ENCODE data around the gene DSG2.
"Not testable (repeated sequence)": the region's sequence is repeated elsewhere in the genome, so short reads cannot be mapped to it uniquely, and the experiment has no call there.

Gene DSG2

DNA sequence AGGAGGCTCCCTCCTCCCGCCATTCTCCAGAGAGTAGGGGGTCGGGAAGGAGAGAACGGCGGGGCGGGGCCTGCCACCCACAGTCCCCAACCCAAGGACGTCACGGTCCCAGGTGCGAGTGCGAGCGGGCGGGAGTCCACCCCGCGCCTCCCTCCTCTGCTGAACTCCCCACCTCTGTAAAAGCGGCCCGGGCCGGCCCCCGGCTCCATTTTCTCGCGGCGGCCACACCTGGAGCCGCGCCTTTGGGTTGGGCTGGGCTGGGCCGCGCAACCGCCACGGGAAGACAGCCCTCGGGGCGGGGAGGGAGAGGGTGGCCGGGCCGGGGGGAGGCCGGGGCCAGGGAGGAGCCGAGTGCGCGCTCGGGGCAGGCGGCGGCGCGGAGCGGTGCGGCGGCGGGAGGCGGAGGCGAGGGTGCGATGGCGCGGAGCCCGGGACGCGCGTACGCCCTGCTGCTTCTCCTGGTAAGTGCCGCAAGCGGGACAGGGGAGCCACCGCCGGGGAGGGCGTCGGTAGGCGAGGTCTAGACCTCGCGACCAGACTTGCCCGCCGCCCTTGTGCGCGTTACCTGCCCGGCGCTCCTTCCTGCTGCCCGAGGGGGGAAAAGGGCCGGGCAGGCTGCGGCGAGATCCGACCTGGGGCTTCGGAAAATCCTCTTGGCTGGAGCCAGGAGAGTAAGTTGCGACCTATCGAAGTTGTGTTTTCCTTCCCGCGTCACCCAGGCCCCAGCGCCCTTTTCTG lies at the start of gene DSG2:
Gene DSG2 (plus strand): TSS at position 342 of the 738 bp plus-strand sequence. CDS start 75 bp downstream, at position 417.
- DNase-seq = peak in 35 of 42 donors; percentile 7 to 70 (median 41)
- intact Hi-C loops (cut with DNase I) = no loop called here

DNA sequence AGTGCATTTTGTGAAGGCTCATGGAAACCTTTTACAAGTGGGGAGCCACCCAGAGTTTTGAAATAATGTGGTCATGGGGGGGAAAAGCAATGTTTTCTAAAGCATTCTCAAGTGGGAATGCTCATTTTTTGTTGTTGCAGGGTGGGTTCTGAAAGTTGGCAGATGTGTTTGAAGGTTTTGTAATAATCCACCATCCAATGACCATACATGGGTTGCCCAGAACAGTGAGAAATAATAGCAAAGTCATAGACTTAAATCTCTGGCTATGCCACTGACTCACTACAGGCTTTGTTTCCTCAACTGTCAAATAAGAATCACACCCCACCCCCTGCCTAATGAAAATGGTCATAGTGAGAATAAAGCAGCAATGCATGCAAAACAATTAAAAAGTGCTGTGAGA lies 47.6 kb upstream of the DSG2 start:
- intact Hi-C loops (cut with DNase I) = no loop called here
- DNase-seq = no peak

DNA sequence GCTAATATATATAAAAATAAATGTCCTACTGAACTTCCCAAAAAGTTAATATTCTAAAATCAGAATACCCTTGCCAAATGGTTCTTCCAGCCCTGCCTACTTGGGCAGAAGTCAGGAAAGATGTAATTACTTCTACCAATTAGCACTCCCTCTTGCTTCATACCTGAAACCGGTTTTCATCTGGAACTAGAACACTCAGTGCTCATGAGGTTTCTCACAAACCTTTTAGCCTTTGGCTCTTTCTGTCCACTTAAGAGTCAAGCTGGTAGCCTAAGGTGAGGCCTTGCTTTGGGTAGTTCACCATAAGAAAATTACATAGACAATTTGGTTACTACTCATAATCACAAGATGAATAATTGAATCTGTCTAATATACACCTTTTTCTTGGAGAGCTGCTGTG lies 46.4 kb upstream of the DSG2 start:
- no peak for DNase-seq
- intact Hi-C loops (cut with DNase I) = no loop called here

DNA sequence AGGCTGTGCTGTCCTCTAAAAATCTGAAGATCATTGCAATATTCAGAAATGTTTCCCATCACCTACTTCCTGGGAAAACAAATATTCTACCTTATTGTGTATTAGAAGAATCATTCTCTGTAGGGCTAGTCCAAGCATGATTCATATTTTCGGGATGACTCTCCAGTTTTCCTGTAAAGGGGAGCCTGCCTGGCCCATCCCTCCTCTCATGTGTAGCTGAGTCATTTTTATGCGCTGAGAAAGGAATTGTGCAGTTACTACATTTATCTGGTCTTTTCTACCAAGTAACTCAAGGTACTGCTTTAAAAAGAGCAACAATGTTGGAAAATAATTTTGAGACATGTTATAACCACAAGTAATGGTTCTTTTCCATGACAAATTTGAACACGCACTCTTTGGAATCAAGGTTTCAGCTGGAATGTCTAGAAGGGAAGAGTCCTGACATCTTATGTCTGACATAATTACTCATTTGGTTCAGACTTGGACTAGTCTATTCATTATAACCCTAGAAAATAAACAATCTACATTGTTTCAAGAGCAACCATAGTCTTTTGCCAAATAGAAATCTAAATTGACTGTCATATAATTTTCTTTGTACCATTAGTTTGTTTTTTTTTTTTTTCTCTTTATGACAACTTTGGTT lies 43.8 kb upstream of the DSG2 start:
- intact Hi-C loops (cut with DNase I) = no loop called here
- no peak for DNase-seq

DNA sequence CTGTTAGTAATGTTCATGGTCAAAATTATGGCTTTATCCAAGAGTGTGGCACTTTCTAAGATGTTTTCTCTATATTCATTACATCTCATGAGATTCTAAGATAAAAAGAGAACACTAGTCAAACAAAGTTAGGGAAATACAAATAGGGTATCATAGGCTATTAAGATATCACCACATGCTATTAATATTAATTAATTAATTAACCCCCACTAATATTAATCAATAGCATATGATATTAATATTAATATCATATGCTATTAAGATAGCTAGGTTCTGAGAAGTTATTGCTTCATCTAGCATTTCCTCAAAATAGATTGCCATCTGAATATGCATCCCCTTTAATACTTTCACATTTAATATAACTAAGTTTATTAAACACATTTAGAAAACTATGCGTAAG lies 28.3 kb upstream of the DSG2 start:
- intact Hi-C loops (cut with DNase I) = no loop called here
- DNase-seq = no peak

DNA sequence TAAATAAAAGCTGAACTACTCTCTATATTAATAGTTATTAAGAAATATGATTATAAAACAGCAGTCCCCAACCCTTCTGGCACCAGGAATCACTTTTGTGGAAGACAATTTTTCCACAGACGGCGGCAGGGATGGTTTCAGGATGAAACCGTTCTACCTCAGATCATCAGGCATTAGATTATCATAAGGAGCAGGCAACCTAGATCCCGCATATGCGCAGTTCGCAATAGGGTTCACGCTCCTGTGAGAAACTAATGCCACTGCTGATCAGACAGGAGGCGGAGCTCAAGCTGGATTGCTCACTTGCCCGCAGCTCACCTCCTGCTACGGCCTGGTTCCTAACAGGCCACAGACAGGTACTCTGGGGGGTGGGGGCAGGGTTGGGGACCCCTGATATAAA lies 19.3 kb upstream of the DSG2 start:
- intact Hi-C loops (cut with DNase I) = no loop called here
- DNase-seq = no peak

DNA sequence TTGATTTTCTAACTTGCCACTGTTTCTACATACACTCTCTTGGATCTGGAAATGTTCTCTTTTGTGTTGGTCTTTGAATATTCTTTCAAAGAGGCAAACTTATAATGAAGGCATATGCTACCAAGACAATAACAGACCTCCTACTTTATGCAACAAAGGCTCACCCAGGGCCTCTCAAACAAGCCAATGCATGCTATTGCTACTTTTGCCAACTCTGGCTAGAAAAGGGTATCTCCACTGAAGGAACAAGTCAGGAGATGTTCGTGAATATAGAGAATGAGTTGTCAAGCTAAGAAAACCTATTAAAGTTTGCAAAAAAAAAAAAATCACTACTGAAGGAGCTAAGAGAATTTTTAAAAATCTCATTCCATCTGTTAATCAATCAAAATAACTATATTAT lies 15.9 kb upstream of the DSG2 start:
- no peak for DNase-seq
- intact Hi-C loops (cut with DNase I) = no loop called here

DNA sequence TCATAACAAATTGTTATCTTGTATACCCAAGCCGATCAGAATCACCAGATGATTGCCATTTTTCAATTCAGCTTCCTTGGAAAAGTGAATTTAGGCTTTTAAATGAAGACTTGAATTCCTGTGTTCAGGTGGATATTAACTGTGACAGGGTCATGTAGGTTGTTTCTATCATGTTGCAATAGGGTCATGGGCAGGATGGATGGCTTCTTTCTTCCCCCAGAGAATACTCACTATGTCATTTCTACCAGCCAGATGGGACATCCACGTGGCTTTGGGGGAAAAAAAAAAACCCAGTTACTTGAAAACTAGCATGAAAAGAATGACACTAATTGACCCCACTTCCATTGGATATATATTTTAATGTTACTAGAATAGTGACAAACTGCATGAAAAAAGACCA lies 14.6 kb upstream of the DSG2 start:
- DNase-seq = no peak
- intact Hi-C loops (cut with DNase I) = no loop called here

DNA sequence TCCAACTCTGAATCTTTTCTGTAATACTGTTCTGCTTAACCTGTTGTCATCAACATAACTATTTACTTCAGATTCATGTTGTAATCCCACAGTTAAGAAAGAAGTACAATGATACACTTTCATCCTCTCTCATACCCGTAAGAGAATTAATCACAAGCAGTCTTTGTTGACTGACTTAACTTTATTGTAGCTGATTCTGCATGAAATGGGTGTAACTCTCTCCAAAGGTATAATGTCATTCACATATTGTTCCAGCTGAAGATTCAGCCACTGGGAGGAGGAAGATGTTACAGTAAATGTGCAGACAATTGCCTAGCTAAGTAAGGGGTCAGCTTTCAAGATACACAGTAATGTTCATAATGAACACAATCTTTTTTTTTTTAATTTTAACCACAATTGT lies 13.5 kb upstream of the DSG2 start:
- intact Hi-C loops (cut with DNase I) = no loop called here
- DNase-seq = no peak

DNA sequence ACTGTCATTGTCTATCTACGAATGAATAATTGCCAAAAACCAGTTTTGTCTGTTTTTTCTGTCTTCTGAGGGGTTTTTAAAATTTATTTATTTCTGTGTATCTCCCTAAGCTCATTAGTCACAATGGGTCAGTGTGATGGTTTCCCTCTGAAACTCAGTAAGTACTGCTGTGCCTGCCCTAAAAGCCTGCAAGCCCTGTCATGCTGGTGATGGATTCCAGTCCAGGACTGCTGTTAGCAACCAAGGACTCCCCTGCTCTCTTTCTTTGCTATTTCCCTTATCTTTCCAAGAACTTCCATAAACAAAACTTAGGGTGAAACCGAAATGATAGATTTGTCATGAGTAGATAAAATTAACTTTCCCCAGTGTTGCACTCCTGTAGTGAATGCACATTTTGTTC lies 11.8 kb upstream of the DSG2 start:
- no peak for DNase-seq
- intact Hi-C loops (cut with DNase I) = no loop called here

DNA sequence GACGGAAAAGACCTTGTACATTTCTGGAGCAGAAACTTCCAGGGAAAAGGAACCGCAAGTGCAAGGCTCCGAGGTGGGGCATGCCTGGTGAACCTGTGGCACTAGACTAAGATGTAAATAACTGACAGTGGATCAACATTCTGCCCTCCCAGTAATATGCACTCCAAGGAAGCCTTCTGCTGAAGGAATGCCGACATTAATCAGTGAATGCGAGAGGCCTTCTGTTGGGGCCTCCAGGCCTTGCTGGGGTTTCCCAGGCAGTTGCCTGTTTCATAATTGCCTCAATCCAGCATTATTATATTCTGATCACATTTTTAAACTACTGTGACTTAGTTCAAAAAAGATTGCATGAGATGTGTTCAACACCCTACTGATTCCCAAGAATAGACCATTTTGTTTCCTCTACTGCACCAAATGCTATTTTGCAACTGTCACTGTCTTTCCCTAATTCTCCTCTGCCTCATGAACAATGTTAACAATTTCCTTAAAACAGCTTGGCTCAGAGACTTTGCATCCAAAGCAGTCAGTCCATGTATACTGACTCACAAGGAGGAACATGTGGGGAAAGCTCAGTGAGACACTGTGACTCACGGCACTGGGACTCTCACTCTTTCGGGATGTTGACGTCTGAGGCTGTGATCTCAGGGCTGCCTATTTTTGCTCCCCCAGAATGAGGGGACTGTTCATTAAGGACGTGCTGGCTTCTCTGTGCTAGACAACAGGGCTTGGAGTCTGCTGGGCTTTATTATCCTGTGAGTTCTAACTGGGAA lies 10.5 kb upstream of the DSG2 start:
- intact Hi-C loops (cut with DNase I) = no loop called here
- peak in 7 of 42 donors; percentile 12 to 46 (median 24) for DNase-seq

DNA sequence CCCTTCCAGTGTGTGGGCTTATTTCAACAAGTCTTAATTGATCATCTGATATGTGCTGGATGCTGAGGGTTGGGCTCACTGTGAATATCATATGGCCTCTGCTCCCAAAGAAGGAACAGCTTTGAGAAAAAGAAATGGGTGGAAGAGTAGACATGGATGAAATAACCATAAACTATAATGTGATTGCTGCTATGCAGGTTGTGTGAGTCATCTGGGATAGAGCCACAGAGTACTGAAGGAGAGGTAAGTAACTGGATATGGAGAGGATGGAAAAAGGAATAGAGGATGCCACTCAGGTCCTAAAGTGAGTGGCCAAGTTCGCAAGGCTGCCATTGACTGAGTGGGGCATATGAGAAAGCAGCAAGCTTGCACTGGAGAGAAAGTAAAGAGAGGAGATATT lies 8.7 kb upstream of the DSG2 start:
- DNase-seq = no peak
- intact Hi-C loops (cut with DNase I) = no loop called here

DNA sequence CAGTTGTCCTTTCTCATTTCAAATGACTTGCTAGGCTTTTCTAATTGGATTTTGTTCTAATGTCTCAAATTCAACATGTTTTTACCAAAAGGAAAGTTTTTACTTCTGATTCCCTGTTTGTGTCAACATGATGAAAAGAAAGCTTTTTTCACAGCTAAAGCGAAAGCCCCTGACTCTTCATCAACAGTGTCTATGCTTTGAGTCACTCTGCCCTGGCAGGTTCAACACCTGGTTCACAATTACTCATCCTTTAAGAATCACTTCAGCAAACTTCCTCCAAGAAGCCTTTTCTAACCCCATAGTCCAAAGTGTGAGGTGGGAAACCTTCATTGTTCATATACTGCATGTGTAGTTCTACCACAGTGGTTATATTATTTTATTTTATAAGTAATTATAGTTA lies 7.6 kb upstream of the DSG2 start:
- no peak for DNase-seq
- intact Hi-C loops (cut with DNase I) = no loop called here

DNA sequence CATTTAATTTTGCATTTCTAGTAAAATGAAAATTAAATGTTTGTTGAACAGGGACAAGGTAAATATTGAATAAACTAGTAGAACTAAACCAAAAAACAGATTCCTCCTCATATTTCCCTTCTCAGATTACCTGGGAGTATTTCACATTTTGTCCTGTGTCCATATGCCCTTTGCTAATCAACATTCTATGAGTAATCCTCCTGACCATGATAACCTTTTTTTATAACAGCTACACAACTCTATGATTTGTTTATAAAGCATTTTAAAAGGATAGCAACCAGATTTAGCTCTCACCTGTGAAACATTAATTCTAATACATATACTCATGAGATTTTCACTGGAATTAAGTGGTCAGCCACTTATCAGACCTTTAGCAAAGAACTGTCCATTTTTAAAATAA lies 7.1 kb upstream of the DSG2 start:
- intact Hi-C loops (cut with DNase I) = no loop called here
- DNase-seq = no peak

DNA sequence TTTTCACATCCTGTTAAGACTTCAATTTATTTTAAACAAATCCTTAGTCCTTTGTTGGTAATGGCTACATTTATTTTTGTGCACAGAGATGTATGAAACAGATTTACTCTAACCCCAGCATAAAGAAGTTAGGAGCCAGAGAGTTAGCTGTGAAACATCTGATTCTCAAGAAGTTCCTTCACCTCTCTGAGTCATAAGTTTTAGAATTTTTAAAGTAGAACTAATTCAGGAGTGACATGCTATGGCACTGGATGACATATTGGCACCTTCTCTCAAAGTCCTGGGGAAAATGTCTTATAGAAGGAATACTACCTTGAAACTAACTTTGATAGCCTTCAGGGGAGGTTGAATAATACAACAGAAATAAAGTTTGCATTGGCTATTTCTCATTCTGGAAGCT lies 6.4 kb upstream of the DSG2 start:
- intact Hi-C loops (cut with DNase I) = no loop called here
- no peak for DNase-seq

DNA sequence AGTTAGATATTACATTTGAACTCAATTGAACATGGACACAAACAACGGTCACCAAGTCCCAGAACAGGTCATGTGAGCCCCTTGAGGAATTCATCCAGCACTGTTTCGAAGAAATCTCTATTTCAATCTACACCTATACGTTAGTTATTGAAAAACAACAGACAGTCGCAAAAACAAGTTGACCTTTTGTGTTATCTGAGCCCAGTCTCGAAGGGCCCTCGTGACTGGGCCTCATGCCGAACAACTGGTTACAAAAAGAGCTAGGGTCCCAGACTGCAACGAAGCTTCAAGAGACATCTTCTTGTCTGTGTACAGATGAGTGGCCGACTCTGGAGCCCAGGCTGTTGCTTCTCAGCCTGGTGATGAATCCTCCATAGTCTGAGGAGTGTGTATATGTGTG lies 5.3 kb upstream of the DSG2 start:
- no peak for DNase-seq
- intact Hi-C loops (cut with DNase I) = no loop called here

DNA sequence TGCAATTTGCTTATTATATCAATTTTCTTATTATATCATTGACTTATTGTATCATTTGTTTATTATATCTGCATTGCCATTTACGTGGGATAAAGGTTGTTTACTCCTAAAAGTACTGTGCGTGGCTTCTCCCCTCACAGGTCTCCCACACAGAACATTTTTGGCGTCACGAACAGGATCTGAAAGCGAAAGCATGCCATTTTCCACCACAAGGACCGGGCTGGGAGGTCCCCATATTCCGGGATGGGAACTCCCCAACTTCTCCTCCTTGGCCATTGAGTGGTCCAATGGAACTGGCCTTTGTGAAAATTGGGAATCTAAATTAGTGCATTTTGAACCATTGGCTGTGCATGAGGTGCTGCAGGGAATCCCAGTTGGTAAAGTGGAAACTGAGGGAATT lies 4.8 kb upstream of the DSG2 start:
- intact Hi-C loops (cut with DNase I) = no loop called here
- DNase-seq = no peak

DNA sequence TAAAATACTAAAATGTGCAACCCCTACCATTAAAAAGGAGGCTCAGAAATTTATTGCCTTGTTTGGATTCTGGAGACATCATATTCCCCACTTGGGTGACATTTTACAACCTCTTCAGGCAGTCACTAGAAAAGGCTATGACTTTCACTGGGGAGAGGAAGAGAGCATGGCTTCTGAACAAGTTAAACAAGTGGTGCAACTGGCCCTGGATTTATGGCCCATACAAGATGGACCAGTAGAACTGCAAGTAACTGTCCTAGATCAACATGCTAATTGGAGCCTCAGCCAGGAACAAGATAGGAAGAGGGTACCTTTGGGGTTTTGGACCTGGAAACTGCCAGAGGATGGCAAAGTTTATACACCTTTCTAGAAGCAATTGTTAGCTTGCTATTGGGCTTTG lies 4.0 kb upstream of the DSG2 start:
- intact Hi-C loops (cut with DNase I) = no loop called here
- no peak for DNase-seq

DNA sequence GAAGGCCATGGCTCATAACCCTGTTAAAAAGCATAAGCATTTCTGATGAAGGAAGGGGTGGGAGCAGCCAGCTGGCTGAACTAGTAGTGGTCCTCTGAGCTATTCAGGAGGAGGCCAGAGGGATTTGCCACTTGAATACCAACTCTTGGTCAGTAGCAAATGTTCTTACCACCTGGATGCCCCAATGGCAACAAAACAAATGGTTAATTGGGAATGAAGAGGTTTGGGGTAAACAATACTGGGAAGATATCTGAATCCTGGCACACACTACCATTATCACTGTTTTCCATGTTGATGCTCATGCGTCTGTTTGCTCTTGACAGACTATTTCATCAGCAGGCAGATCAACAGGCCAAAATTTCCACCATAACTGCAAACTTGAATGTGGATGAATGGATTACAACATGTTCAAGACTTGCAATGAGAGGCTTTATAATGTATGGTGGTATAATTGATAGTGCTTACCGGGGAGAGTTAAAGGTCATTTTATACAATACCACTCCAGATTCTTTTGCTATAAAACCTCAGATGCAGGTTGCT lies 3.2 kb upstream of the DSG2 start:
- intact Hi-C loops (cut with DNase I); DNase-seq: not testable (repeated sequence)

DNA sequence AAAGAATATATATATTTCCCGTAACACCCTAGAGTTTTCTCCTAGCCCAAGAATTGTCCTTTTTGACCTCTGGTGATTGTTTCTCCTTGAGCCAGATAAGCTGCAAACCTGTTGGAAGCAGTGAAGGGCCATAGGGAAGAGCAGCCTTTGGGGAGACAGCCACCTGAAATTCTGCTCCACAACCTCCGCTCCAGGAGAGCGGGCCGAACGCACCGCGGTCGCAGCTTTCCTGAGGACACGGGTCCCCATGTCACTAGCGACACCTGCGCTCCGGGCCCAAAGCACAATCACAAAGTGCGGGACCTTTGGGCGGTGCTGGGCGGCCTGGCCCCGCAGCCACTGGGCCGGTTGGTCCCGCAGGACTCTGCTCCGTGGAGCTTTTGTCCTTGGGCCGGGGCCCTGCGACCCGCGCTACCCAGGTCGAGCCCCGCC lies 557 bp upstream of the DSG2 start:
- intact Hi-C loops (cut with DNase I) = no loop called here
- DNase-seq = peak in 2 of 42 donors; percentile 3 to 15

Measured in head of caudate nucleus (tissue), 42 donors.